CD4-positive, alpha-beta T cell treated with Interleukin-4 for 1 hour (primary cell): ENCODE results near the gene IL19.

Experiments
- DNase-seq, 2 donors: peaks; one replicate each; pipeline ENCODE4 v3.0.0-alpha.2; 2020 to 2022

Gene IL19

GRCh38 chr1:206866062-206866461, 95.5 kb downstream of the IL19 start:
- DNase-seq, result no peak

- no peak for DNase-seq
These were observed 96.7 kb downstream of the IL19 start for GRCh38 chr1:206867239-206867638.

DNA sequence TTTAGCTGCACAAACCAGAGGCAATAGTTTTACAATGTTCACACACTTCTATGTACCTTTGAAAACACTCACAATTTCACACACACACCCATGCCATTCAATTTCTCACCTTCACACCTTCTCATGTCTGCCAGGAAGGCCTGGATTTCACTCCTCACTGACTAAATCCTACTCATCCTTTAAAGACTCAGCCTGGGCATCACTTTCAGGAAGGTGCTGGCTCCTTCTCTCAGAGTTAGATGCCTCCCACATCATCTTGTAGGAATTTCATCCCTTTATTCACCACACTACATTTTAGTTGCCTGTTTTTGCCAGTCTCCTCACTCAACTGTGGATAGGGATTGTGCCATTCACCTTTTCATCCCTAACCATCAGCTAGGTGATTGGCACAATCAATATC, 97.1 kb downstream of the IL19 start:
- no peak for DNase-seq

DNA sequence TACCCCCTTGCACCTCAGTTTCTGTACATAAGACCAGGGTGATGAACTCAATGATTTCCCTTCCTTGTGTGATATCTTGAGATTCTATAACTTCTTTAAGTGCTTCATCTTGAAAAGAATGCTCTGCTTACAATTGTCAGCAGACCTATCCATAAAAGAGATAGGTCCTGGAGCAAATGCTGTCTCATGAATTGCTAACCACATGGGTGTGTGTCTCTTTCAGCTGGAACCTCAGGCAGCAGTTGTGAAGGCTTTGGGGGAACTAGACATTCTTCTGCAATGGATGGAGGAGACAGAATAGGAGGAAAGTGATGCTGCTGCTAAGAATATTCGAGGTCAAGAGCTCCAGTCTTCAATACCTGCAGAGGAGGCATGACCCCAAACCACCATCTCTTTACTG, 97.7 kb downstream of the IL19 start:
- DNase-seq, result no peak

GRCh38 chr1:206872139-206872538, 101.6 kb downstream of the IL19 start:
- no peak for DNase-seq

GRCh38 chr1:206873603-206874188, 103.1 kb downstream of the IL19 start:
- DNase-seq, result no peak

DNA sequence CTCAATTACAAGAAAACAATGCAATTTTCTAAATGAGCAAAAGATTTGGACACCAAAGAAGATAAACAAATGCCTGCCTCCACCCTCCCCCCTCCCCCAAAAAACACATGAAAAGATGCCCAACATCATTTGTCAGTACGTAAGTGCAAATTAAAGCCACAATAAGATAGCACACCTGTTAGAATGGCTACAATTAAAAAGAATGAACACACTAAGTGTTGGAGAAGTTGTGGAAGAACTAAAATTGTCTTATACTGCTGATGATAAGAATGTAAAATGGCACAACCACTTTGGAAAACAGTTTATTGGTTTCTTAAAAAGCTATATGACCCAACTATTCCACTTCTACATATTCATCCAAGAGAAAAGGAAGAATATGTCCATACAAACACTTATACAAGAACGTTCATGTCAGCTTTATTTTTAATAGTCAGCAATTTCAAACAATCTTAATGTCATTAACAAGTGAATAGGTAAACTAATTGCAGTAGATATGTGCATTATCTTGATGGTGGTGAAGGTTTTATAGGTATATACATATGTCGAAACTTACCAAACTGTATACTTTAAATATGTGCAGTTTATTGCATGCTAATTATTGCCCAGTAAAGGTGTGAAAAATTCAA, 105.3 kb downstream of the IL19 start:
- no peak for DNase-seq

GRCh38 chr1:206878456-206878855, 107.9 kb downstream of the IL19 start:
- DNase-seq, result no peak

DNA sequence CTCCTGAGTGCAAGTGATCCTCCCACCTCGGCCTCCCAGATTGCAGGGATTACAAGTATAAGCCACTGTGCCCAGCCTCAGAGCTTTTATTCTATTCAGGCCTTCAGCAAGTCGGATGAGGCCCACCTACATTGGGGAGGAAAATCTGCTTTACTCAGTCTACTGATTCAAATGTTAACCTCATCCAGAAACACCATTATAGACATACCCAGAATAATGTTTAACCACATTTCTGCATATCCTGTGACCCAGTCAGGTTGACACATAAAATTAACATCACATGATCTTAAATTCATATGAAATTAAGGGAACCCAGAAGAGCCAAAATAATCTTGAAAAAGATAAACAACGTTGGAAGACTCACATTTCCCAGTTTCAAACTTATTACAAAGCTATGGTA, 109.7 kb downstream of the IL19 start:
- DNase-seq, result no peak

GRCh38 chr1:206882555-206882954, 112.0 kb downstream of the IL19 start:
- DNase-seq, result no peak

- DNase-seq, result no peak
These were observed 112.6 kb downstream of the IL19 start for GRCh38 chr1:206883160-206883559.

DNA sequence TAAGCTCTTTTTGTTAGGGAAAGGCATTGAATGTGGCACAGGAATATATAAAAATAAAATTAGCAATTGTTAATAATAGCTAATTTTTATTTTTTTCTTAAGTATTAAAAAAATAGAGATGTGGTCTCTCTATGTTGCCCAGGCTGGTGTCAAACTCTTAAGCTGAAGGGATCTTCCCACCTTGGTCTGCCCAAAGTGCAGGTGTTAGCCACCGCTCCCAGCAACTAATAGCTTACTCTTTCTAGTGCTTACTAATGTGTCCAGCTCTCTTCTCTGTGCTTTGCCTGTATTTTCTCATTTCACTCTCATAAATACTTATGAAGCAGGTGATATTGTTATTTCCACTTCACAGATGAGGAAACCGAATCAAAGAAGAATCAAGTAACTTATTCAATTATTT, 113.3 kb downstream of the IL19 start:
- DNase-seq, result no peak

GRCh38 chr1:206885341-206886060, 114.9 kb downstream of the IL19 start:
- DNase-seq, result no peak

GRCh38 chr1:206886831-206887230, 116.3 kb downstream of the IL19 start:
- no peak for DNase-seq

DNA sequence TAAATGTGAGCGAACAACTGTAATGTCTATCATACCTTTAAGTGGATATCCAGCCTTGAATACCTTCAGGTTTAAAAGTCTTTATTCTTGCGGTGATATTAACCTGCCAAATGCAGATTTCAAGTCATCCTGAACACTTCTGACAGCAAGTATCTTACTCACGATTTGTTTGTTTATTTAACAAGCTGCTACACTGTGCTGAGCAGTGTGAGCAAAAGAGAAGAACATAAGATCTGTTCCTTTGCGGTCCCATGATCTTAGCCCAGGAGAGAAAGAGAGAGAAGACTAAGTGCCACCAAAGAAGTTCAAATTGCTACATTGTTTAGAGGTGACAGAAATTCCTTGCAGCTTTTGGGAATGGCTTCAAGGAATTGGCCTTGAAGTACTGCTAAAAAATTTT, 117.1 kb downstream of the IL19 start:
- no peak for DNase-seq

- peak; percentile 17 to 26 for DNase-seq
These were observed 119.8 kb downstream of the IL19 start for GRCh38 chr1:206890125-206891060.

- no peak for DNase-seq
These were observed 120.8 kb downstream of the IL19 start for GRCh38 chr1:206891412-206891811.
